CD14-positive monocyte (primary cell): ENCODE results near the gene VOPP1. TPM values are rescaled to one million over a fixed set of nuclear protein-coding genes. Genes with fewer than 3 reads are reported as not detected.

Experiments used
- DNase-seq, 3 donors: peaks; one replicate each; pipeline ENCODE4 v3.0.0-alpha.2; 2011 to 2022
- H2AFZ ChIP-seq: 2 replicates; pipeline ENCODE4 v1.6.0; 2012; ENCODE audit warnings: mild to moderate bottlenecking, low read depth, low read length, inconsistent platforms; ENCODE audit not compliant: insufficient read depth, poor library complexity, severe bottlenecking
- H3K27ac ChIP-seq, 2 donors: 1 replicate in 1 of 2; 2 replicates in 1 of 2; pipeline ENCODE4 v1.5.1; 2012 to 2013; ENCODE audit warnings: low read length in 2 of 2, control low read depth in 1 of 2, inconsistent platforms in 1 of 2, low read depth in 1 of 2, mild to moderate bottlenecking in 1 of 2
- H3K27me3 ChIP-seq, 2 donors: one replicate each; pipeline versions ENCODE4 v1.6.0 to v1.6.1; 2011 to 2013; ENCODE audit warnings: low read length in 2 of 2; ENCODE audit not compliant: control insufficient read depth in 2 of 2, insufficient read depth in 2 of 2
- H3K36me3 ChIP-seq, 2 donors: replicated peaks in 1 of 2; 1 replicate in 1 of 2; 2 replicates in 1 of 2; pipeline versions ENCODE4 v1.5.1 to v1.6.1; 2012 to 2013; ENCODE audit warnings: low read length in 2 of 2, control low read depth in 1 of 2, inconsistent platforms in 1 of 2, mild to moderate bottlenecking in 1 of 2; ENCODE audit not compliant: insufficient read depth in 2 of 2, control insufficient read depth in 1 of 2
- H3K4me1 ChIP-seq, 2 donors: 1 replicate in 1 of 2; 2 replicates in 1 of 2; pipeline versions ENCODE4 v1.5.1 to v1.6.1; 2012 to 2013; ENCODE audit warnings: low read length in 2 of 2, control low read depth in 1 of 2, inconsistent platforms in 1 of 2, mild to moderate bottlenecking in 1 of 2, moderate library complexity in 1 of 2; ENCODE audit not compliant: insufficient read depth in 2 of 2, control insufficient read depth in 1 of 2
- H3K4me2 ChIP-seq: replicated peaks from 2 replicates; pipeline ENCODE3; 2012; ENCODE audit warnings: low read length, moderate library complexity, mild to moderate bottlenecking; ENCODE audit not compliant: poor library complexity, severe bottlenecking; ENCODE audit errors: extremely low read depth
- H3K4me3 ChIP-seq, 3 experiments: fragments of 200-600 bp in 1 of 3; sonication (generic) in 1 of 3; replicated peaks in 1 of 3; 1 replicate in 2 of 3; 2 replicates in 1 of 3; pipeline ENCODE4 v1.5.1; 2011 to 2013; ENCODE audit warnings: low read length in 3 of 3, mild to moderate bottlenecking in 3 of 3, control low read depth in 2 of 3, low read depth in 2 of 3, inconsistent platforms in 1 of 3, moderate library complexity in 1 of 3
- H3K79me2 ChIP-seq: 2 replicates; pipeline ENCODE4 v1.6.0; 2012; ENCODE audit warnings: mild to moderate bottlenecking, control low read depth, inconsistent platforms, low read length, moderate library complexity; ENCODE audit not compliant: insufficient read depth
- H3K9ac ChIP-seq: 2 replicates; pipeline ENCODE4 v1.6.0; 2017; ENCODE audit warnings: low read length, mild to moderate bottlenecking; ENCODE audit not compliant: insufficient read depth, poor library complexity, severe bottlenecking
- H3K9me3 ChIP-seq, 2 donors: replicated peaks in 1 of 2; 1 replicate in 1 of 2; 2 replicates in 1 of 2; pipeline versions ENCODE4 v1.5.1 to v1.6.1; 2012 to 2013; ENCODE audit warnings: low read length in 2 of 2, control low read depth in 1 of 2; ENCODE audit not compliant: control insufficient read depth in 1 of 2, insufficient read depth in 1 of 2
- H4K20me1 ChIP-seq: 2 replicates; pipeline ENCODE4 v1.6.0; 2012; ENCODE audit warnings: mild to moderate bottlenecking, low read length, control low read depth, moderate library complexity; ENCODE audit not compliant: insufficient read depth
- H3K27ac Mint-ChIP-seq, 7 donors: one replicate each; pipeline ENCODE4 v1.8.0; 2020; ENCODE audit warnings: mild to moderate bottlenecking in 7 of 7, mixed read lengths in 7 of 7, moderate library complexity in 6 of 7, inconsistent platforms in 2 of 7
- H3K27me3 Mint-ChIP-seq, 3 donors: one replicate each; pipeline ENCODE4 v1.8.0; 2021 to 2022; ENCODE audit warnings: low read depth in 3 of 3, mild to moderate bottlenecking in 3 of 3, mixed read lengths in 3 of 3, moderate library complexity in 3 of 3, inconsistent platforms in 1 of 3
- H3K36me3 Mint-ChIP-seq, 2 donors: one replicate each; pipeline ENCODE4 v1.8.0; 2020; ENCODE audit warnings: mixed read lengths in 2 of 2, inconsistent platforms in 1 of 2, mild to moderate bottlenecking in 1 of 2
- H3K4me1 Mint-ChIP-seq: one replicate; pipeline ENCODE4 v1.8.0; 2020; ENCODE audit warnings: mild to moderate bottlenecking, mixed read lengths
- H3K4me3 Mint-ChIP-seq, 2 donors: one replicate each; pipeline ENCODE4 v1.8.0; 2020; ENCODE audit warnings: mild to moderate bottlenecking in 2 of 2, mixed read lengths in 2 of 2, moderate library complexity in 1 of 2
- H3K9me3 Mint-ChIP-seq, 7 donors: one replicate each; pipeline ENCODE4 v1.8.0; 2020 to 2022; ENCODE audit warnings: mixed read lengths in 7 of 7, mild to moderate bottlenecking in 6 of 7, moderate library complexity in 6 of 7, inconsistent platforms in 2 of 7
- WGBS: methylation state at CpG from one replicate; pipeline ENCODE4 v1.1.5; 2013; ENCODE audit warnings: missing lambda C conversion rate; ENCODE audit not compliant: insufficient coverage; 5-methylcytosine and 5-hydroxymethylcytosine counted together
- intact Hi-C, 2 donors: fragments of 100-400 bp; cut with micrococcal nuclease; formaldehyde crosslinking; loops; one replicate each; pipeline versions ENCODE4 v1.15.0 to v1.15.1; 2023
- polyA plus RNA-seq, 3 donors: library from polyadenylated mRNA; depleted of rRNA in 1 of 3; unstranded in 2 of 3; stranded (reverse) in 1 of 3; fragments of 300-500 nt in 2 of 3; fragments of >200 nt in 1 of 3; fragmentation: Illumina TruSeq in 2 of 3; gene quantifications; 1 replicate in 2 of 3; 2 replicates in 1 of 3; pipeline ENCODE4 v1.2.3, GENCODE V29; 2012 to 2021
- TF ChIP-seq, protein P1 (sequence below): fragments of 200-600 bp; IDR thresholded peaks from one replicate; pipeline ENCODE4 v1.8.0; 2022; ENCODE audit warnings: antibody characterized with exemption, mild to moderate bottlenecking

The VOPP1 gene
- polyA plus RNA-seq, 3 donors: 16.7 to 22.1 (median 18.0) TPM

DNA sequence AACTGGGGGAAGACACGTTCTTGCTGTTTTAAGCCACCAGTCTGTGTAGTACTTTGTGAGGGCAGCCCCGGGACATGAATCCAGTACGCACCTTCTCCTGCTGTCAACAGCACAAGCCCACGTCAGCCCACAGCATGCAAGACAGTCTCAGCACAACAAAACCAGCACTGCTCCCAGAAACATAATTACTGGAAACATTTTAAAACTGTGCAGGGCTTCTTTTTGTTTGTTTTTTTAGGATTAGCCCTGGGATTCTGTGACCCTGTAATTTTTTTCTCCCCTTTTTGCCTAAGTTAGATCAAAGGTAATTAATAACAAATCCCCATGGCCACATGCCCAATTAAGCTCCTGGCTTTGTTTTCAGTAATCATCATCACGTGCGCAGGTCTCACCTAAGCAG is 87.5 kb downstream of the VOPP1 start:
- Histone ChIP-seq H3K79me2 (no peaks in the 10 kb centered on the region), H3K4me3 (no peak overlapping the region), H3K27ac (no peak overlapping the region), H4K20me1 (no peaks in the 10 kb centered on the region), H3K27me3 (no peaks in the 10 kb centered on the region), H3K4me2 (no peak overlapping the region), H3K9me3 (no peaks in the 10 kb centered on the region), H3K4me1 (no peaks in the 10 kb centered on the region), H3K9ac (no peak overlapping the region), H3K36me3 (peaks cover 25 to 69% of the 10 kb centered on the region in 2 donors), H2AFZ (no peak overlapping the region)
- H3K9me3 Mint-ChIP-seq: no peaks in the 10 kb centered on the region
- peaks cover 63 to 69% of the 10 kb centered on the region in 2 donors for H3K36me3 Mint-ChIP-seq
- 94% methylated on average over 2 of the region's 6 CpGs for WGBS
- H3K4me3 Mint-ChIP-seq: no peak overlapping the region
- TF ChIP-seq, protein P1, sequence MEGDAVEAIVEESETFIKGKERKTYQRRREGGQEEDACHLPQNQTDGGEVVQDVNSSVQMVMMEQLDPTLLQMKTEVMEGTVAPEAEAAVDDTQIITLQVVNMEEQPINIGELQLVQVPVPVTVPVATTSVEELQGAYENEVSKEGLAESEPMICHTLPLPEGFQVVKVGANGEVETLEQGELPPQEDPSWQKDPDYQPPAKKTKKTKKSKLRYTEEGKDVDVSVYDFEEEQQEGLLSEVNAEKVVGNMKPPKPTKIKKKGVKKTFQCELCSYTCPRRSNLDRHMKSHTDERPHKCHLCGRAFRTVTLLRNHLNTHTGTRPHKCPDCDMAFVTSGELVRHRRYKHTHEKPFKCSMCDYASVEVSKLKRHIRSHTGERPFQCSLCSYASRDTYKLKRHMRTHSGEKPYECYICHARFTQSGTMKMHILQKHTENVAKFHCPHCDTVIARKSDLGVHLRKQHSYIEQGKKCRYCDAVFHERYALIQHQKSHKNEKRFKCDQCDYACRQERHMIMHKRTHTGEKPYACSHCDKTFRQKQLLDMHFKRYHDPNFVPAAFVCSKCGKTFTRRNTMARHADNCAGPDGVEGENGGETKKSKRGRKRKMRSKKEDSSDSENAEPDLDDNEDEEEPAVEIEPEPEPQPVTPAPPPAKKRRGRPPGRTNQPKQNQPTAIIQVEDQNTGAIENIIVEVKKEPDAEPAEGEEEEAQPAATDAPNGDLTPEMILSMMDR: no peak
- H3K27me3 Mint-ChIP-seq: peaks cover 0 to 2% (median 1%) of the 10 kb centered on the region in 3 donors
- intact Hi-C loops: no loop called here
- H3K4me1 Mint-ChIP-seq: no peaks in the 10 kb centered on the region
- DNase-seq: no peak
- peak overlapping the region in 1 of 7 donors; percentile 81 for H3K27ac Mint-ChIP-seq

GRCh38 chr7:55484241-55484640 is 88.1 kb downstream of the VOPP1 start:
- intact Hi-C loops: no loop called here
- Mint-ChIP-seq H3K36me3 (peaks cover 57 to 63% of the 10 kb centered on the region in 2 donors), H3K4me3 (no peak overlapping the region), H3K27ac (peak overlapping the region in 1 of 7 donors; percentile 81), H3K9me3 (no peaks in the 10 kb centered on the region), H3K27me3 (peaks cover 0 to 2% (median 1%) of the 10 kb centered on the region in 3 donors), H3K4me1 (no peaks in the 10 kb centered on the region)
- Histone ChIP-seq H3K27me3 (no peaks in the 10 kb centered on the region), H3K9me3 (no peaks in the 10 kb centered on the region), H3K36me3 (peaks cover 19 to 63% of the 10 kb centered on the region in 2 donors), H3K27ac (no peak overlapping the region), H3K9ac (no peak overlapping the region), H3K4me1 (no peaks in the 10 kb centered on the region), H4K20me1 (no peaks in the 10 kb centered on the region), H3K4me3 (no peak overlapping the region), H3K4me2 (no peak overlapping the region), H2AFZ (no peak overlapping the region), H3K79me2 (no peaks in the 10 kb centered on the region)
- no peak for DNase-seq
- WGBS: 100% methylated on average over 2 of the region's 5 CpGs
- TF ChIP-seq, protein P1: no peak
